IMR-90 (cell line): ENCODE results near the gene RRP1B. TPM values are rescaled to one million over a fixed set of nuclear protein-coding genes. Genes with fewer than 3 reads are reported as not detected.

ENCODE experiments used
- ATAC-seq: fragments of 200-7000 bp; cut with Tn5 transposase; 2 replicates; pipeline ENCODE4 v1.9.1; 2020; ENCODE audit warnings: low read depth, mild to moderate bottlenecking, moderate library complexity
- BruUV-seq: library from RNA; stranded (reverse); fragments of 400-500 nt; replicated peaks from 2 replicates; lab custom pipeline; 2021; lab: Mats Ljungman, UMichigan
- CTCF ChIA-PET: fragments of 300-600 bp; formaldehyde crosslinking; extraction: SDS; loops from one replicate; lab custom pipeline; 2021; ENCODE audit warnings: antibody characterized with exemption; lab: Yijun Ruan, JAX
- POLR2A ChIA-PET: fragments of 300-600 bp; sonication (Branson Sonifier 250); formaldehyde crosslinking; loops from one replicate; lab custom pipeline; 2022; ENCODE audit warnings: antibody characterized with exemption; ENCODE audit not compliant: unreplicated experiment; lab: Charles Lee
- DNase-seq: peaks from one replicate; pipeline ENCODE4 v3.0.0; 2013
- H2AFZ ChIP-seq: replicated peaks from 2 replicates; pipeline ENCODE3; 2013; ENCODE audit warnings: low read length, mild to moderate bottlenecking; ENCODE audit not compliant: poor library complexity
- H2AK5ac ChIP-seq: 2 replicates; pipeline ENCODE4 v1.6.1; 2013; ENCODE audit warnings: low read depth, low read length, inconsistent platforms
- H2AK9ac ChIP-seq: replicated peaks from 2 replicates; pipeline ENCODE3; 2013; ENCODE audit warnings: mild to moderate bottlenecking, low read depth, low read length, moderate library complexity; ENCODE audit not compliant: poor library complexity
- H2BK120ac ChIP-seq: 2 replicates; pipeline ENCODE4 v1.6.1; 2013; ENCODE audit warnings: low read depth, low read length, inconsistent platforms
- H2BK15ac ChIP-seq: 3 replicates; pipeline ENCODE4 v1.6.1; 2013; ENCODE audit warnings: low read depth, low read length, inconsistent platforms
- H2BK20ac ChIP-seq: 2 replicates; pipeline ENCODE4 v1.6.1; 2013; ENCODE audit warnings: low read depth, mild to moderate bottlenecking, inconsistent platforms, low read length, moderate library complexity
- H2BK5ac ChIP-seq: 2 replicates; pipeline ENCODE4 v1.6.1; 2013; ENCODE audit warnings: mild to moderate bottlenecking, low read depth, low read length, inconsistent platforms; ENCODE audit not compliant: poor library complexity, severe bottlenecking
- H3K14ac ChIP-seq: replicated peaks from 2 replicates; pipeline ENCODE4 v1.6.1; 2013; ENCODE audit warnings: low read depth, low read length, inconsistent platforms
- H3K18ac ChIP-seq: 2 replicates; pipeline ENCODE4 v1.6.1; 2013; ENCODE audit warnings: low read depth, low read length, control low read depth
- H3K23ac ChIP-seq: 2 replicates; pipeline ENCODE4 v1.6.1; 2013; ENCODE audit warnings: low read depth, low read length, inconsistent platforms
- H3K27ac ChIP-seq: 2 replicates; pipeline ENCODE4 v1.5.1; 2013; ENCODE audit warnings: mild to moderate bottlenecking, control low read depth, low read length; ENCODE audit not compliant: insufficient read depth
- H3K27me3 ChIP-seq: 2 replicates; pipeline ENCODE4 v1.6.1; 2013; ENCODE audit warnings: low read length; ENCODE audit not compliant: control insufficient read depth, insufficient read depth
- H3K36me3 ChIP-seq: 2 replicates; pipeline ENCODE4 v1.6.1; 2013; ENCODE audit warnings: low read length, mixed read lengths; ENCODE audit not compliant: control insufficient read depth, insufficient read depth
- H3K4ac ChIP-seq: 2 replicates; pipeline ENCODE4 v1.6.1; 2013; ENCODE audit warnings: low read depth, low read length, inconsistent platforms
- H3K4me1 ChIP-seq: 2 replicates; pipeline ENCODE4 v1.6.1; 2013; ENCODE audit warnings: low read length, mixed read lengths; ENCODE audit not compliant: control insufficient read depth, insufficient read depth
- H3K4me2 ChIP-seq: 2 replicates; pipeline ENCODE4 v1.6.1; 2013; ENCODE audit warnings: low read depth, mild to moderate bottlenecking, control low read depth, low read length, moderate library complexity
- H3K4me3 ChIP-seq: 2 replicates; pipeline ENCODE4 v1.5.1; 2013; ENCODE audit warnings: low read depth, mild to moderate bottlenecking, control low read depth, low read length, moderate library complexity; ENCODE audit not compliant: insufficient read depth
- H3K56ac ChIP-seq: 2 replicates; pipeline ENCODE4 v1.6.1; 2013; ENCODE audit warnings: low read length, inconsistent platforms; ENCODE audit not compliant: insufficient read depth; ENCODE audit errors: extremely low read depth
- H3K79me1 ChIP-seq, 2 experiments: 2 replicates each; pipeline ENCODE4 v1.6.1; 2013; ENCODE audit warnings: low read length in 2 of 2, inconsistent platforms in 1 of 2, low read depth in 1 of 2
- H3K9ac ChIP-seq: 2 replicates; pipeline ENCODE4 v1.6.1; 2013; ENCODE audit warnings: low read depth, low read length, control low read depth
- H3K9me1 ChIP-seq: 2 replicates; pipeline ENCODE4 v1.6.1; 2013; ENCODE audit warnings: low read length, inconsistent platforms; ENCODE audit not compliant: insufficient read depth
- H3K9me3 ChIP-seq: 2 replicates; pipeline ENCODE4 v1.6.1; 2013; ENCODE audit warnings: low read length; ENCODE audit not compliant: control insufficient read depth, insufficient read depth
- H4K20me1 ChIP-seq: 2 replicates; pipeline ENCODE4 v1.6.1; 2013; ENCODE audit warnings: low read length, inconsistent platforms; ENCODE audit not compliant: insufficient read depth
- H4K5ac ChIP-seq: 2 replicates; pipeline ENCODE4 v1.6.1; 2013; ENCODE audit warnings: mild to moderate bottlenecking, low read depth, low read length, control low read depth
- H4K8ac ChIP-seq, 2 experiments: 2 replicates each; pipeline ENCODE4 v1.6.1; 2013; ENCODE audit warnings: low read depth in 2 of 2, low read length in 2 of 2, control low read depth in 1 of 2, inconsistent platforms in 1 of 2
- H4K91ac ChIP-seq: 2 replicates; pipeline ENCODE4 v1.6.1; 2013; ENCODE audit warnings: low read depth, low read length, inconsistent platforms; ENCODE audit not compliant: insufficient read depth
- CEBPB ChIP-seq: IDR thresholded peaks from 2 replicates; pipeline ENCODE4 v1.6.1; 2012; ENCODE audit warnings: low read depth, low read length, improper control_type of control experiment
- MAFK ChIP-seq: IDR thresholded peaks from 2 replicates; pipeline ENCODE4 v1.6.1; 2012; ENCODE audit warnings: low read depth, low read length, improper control_type of control experiment
- MAZ ChIP-seq: IDR thresholded peaks from 2 replicates; pipeline ENCODE4 v1.6.1; 2012; ENCODE audit warnings: low read depth, mild to moderate bottlenecking, low read length, improper control_type of control experiment, moderate library complexity, borderline replicate concordance
- NFE2L2 ChIP-seq: fragments of 150-350 bp; IDR thresholded peaks from 2 replicates; pipeline ENCODE4 v1.6.1; 2016; ENCODE audit warnings: low read depth, mild to moderate bottlenecking, low read length
- POLR2A ChIP-seq: IDR thresholded peaks from 2 replicates; pipeline ENCODE4 v1.6.1; 2012; ENCODE audit warnings: mild to moderate bottlenecking, low read depth, low read length
- RCOR1 ChIP-seq: IDR thresholded peaks from 2 replicates; pipeline ENCODE4 v1.6.1; 2012; ENCODE audit warnings: mild to moderate bottlenecking, low read length, improper control_type of control experiment; ENCODE audit not compliant: insufficient replicate concordance
- RFX5 ChIP-seq: IDR thresholded peaks from 2 replicates; pipeline ENCODE4 v1.8.0; 2012; ENCODE audit warnings: low read depth, mild to moderate bottlenecking, low read length, moderate library complexity
- SMC3 ChIP-seq: fragments of 150-350 bp; IDR thresholded peaks from 2 replicates; pipeline ENCODE4 v1.6.1; 2016; ENCODE audit warnings: low read depth, mild to moderate bottlenecking, antibody characterized with exemption, low read length, moderate library complexity
- WGBS, 2 experiments: methylation state at CpG; one replicate each; pipeline versions ENCODE4 v1.1.5 to v1.1.7; 2013; ENCODE audit warnings: missing lambda C conversion rate in 2 of 2; ENCODE audit not compliant: insufficient read length in 1 of 2; ENCODE audit errors: extremely low coverage in 2 of 2; 5-methylcytosine and 5-hydroxymethylcytosine counted together
- dilution Hi-C: fragments of 300-500 bp; cut with HindIII; formaldehyde crosslinking; loops from one replicate; pipeline ENCODE4 v1.14.3; 2018; ENCODE audit warnings: low sequenced_read_pairs; ENCODE audit not compliant: unreplicated experiment
- in situ Hi-C: fragments of 300-500 bp; cut with MboI; formaldehyde crosslinking; loops from 3 replicates; pipeline ENCODE4 v1.14.3; 2019; ENCODE audit warnings: low sequenced_read_pairs, inconsistent platforms, mixed read lengths
- intact Hi-C: fragments of 100-400 bp; cut with micrococcal nuclease; formaldehyde crosslinking; loops from 2 replicates; pipeline ENCODE4 v1.10.0; 2022
- polyA plus RNA-seq, 3 experiments: library from polyadenylated mRNA; depleted of rRNA; stranded (reverse); fragments of >200 nt; gene quantifications; 2 replicates each; pipeline ENCODE4 v1.2.3, GENCODE V29; 2012; ENCODE audit warnings: low replicate concordance in 1 of 3
- total RNA-seq: library from RNA; depleted of rRNA; stranded (reverse); fragments of >200 nt; gene quantifications from 2 replicates; pipeline ENCODE4 v1.2.3, GENCODE V29; 2012
- TF ChIP-seq, protein P1 (sequence below): conservative IDR thresholded peaks from 2 replicates; pipeline ENCODE4 v1.5.1; 2012; ENCODE audit warnings: mild to moderate bottlenecking, low read depth, low read length, improper control_type of control experiment
- TF ChIP-seq, protein P2 (sequence below): fragments of 150-350 bp; IDR thresholded peaks from 2 replicates; pipeline ENCODE4 v1.6.1; 2016; ENCODE audit warnings: low read depth, mild to moderate bottlenecking, low read length, moderate library complexity, borderline replicate concordance

Gene RRP1B
- total and polyA plus RNA-seq, 2 of the 4 experiments (the other 2 are of a cell fraction), result 11.1 to 16.1 TPM

DNA sequence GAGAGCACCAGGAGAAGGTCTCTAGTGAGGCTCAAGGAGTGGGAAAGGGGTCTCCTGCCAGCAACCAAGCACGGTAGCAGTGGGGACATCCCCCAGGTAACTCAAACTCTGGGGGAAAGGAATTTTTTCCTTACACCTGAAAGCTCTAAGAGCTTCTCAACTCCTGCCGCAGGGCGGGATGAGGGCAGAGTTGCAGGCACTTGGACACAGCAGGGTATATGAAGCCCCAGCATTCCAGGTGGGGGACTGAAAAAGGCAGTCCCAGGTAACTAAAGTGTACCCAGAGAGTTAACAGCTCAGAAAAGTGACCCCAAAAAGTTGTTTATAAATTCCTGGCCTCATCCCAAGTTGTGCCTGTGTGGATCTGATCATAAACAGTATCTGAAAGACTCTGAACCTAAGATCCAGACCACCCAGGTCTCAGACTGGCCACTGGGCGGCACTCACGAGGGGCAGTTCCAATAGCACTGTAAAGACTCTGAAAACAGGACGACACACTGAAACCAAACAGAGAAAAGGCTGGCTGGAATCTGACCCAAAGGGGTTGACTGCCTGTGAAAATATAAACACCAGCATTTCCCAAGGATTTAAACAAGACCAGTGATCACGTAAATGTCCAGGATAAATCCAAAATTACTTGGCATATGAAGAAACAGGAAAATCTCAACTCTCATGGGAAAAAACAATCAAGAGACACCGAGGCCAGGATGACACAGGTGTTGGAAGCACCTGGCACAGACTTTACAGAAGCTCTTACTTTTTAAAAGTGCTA lies 47.6 kb upstream of the RRP1B start (continued):
- no peak; the same call in 1 of the 2 replicates for TF ChIP-seq NFE2L2

DNA sequence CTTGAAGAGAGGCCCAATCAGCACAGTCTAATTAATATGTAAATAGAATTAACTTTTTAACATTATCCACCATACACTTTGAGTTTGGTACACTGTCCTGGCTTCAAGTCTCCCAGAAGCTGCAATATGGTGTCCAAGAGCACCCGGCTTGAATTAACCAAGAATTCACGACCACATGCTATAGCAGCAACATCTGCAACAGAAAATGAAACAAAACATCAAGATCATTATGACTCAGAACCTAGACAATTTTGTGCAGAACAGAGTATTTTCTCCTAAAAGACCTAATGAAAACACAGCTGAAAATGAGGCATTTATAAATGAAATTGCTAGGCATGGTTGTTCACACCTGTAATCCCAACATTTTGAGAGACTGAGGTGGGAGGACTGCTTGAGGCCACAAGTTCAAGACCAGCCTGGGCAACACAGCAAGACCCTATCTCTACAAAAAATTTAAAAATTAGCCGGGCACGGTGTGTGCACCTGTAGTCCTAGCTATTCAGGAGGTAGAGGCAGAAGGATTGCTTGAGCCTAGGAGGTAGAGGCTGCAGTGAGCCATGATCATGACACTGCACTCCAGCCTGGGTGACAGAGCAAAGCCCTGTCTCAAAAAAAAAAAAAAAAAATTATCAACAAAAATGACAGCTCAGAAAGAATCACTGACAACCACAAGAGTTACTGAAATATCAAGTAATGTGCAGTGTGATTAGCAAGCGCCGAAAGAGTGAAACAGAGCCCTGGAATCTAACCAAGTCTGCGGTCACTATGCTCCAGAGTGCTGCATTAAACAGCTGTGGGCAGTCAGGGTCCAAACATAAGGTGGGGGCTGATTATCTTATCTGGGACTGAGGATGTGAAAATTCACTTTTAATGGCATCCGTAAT lies 45.4 kb upstream of the RRP1B start:
- Histone ChIP-seq H3K79me1 (no peaks in the 10 kb centered on the region), H3K4me2 (no peak overlapping the region), H3K9me3 (no peaks in the 10 kb centered on the region), H2BK5ac (no peak overlapping the region), H3K27ac (no peak overlapping the region), H3K4me3 (no peak overlapping the region), H3K36me3 (no peaks in the 10 kb centered on the region), H3K4ac (0 out of 2 replicates have a peak overlapping the region, but pooled peaks have one; percentile 15), H4K91ac (0 out of 2 replicates have a peak overlapping the region, but pooled peaks have one; percentile 2), H2AK9ac (no peak overlapping the region), H3K18ac (0 out of 2 replicates have a peak overlapping the region, but pooled peaks have one; percentile 1), H3K23ac (no peak overlapping the region), H3K56ac (no peak overlapping the region), H2AK5ac (no peak overlapping the region), H3K9ac (no peak overlapping the region), H4K8ac (no peak overlapping the region), H2BK120ac (0 out of 2 replicates have a peak overlapping the region, but pooled peaks have one; percentile 6), H3K4me1 (peaks cover 19% of the 10 kb centered on the region), H3K27me3 (no peaks in the 10 kb centered on the region), H2BK20ac (no peak overlapping the region; the same call in 1 of the 2 replicates), H4K5ac (no peak overlapping the region), H2BK15ac (no peak overlapping the region), H3K14ac (no peak overlapping the region), H3K9me1 (peaks cover 5% of the 10 kb centered on the region; the same call in 1 of the 2 replicates), H2AFZ (no peak overlapping the region), H4K20me1 (no peaks in the 10 kb centered on the region)
- ATAC-seq (peak; percentile 22), DNase-seq (peak; percentile 82)
- 79% methylated on average over 2 of the region's 8 CpGs; no CpG with 5 or more reads in 1 of the 2 experiments for WGBS, 2 experiments
- dilution Hi-C loops, result no loop called here
- in situ Hi-C loops, result no loop called here
- BruUV-seq, result no TSS peak
- ChIA-PET POLR2A (no interaction called here), CTCF (interaction anchor here (0.7 to 1.4 kb wide), 2 partner anchors 20 to 32 kb away, joined by 3 to 6 read pairs; no protein-coding TSS in a partner anchor)
- intact Hi-C loops, result loop anchor here (1.0 kb wide), 1 partner anchor 12 kb away; no protein-coding TSS in a partner anchor
- TF ChIP-seq MAZ (no peak), NFE2L2 (no peak), RFX5 (no peak), CEBPB (no peak), RCOR1 (no peak), POLR2A (no peak), MAFK (no peak), SMC3 (no peak)
- TF ChIP-seq, protein P1, sequence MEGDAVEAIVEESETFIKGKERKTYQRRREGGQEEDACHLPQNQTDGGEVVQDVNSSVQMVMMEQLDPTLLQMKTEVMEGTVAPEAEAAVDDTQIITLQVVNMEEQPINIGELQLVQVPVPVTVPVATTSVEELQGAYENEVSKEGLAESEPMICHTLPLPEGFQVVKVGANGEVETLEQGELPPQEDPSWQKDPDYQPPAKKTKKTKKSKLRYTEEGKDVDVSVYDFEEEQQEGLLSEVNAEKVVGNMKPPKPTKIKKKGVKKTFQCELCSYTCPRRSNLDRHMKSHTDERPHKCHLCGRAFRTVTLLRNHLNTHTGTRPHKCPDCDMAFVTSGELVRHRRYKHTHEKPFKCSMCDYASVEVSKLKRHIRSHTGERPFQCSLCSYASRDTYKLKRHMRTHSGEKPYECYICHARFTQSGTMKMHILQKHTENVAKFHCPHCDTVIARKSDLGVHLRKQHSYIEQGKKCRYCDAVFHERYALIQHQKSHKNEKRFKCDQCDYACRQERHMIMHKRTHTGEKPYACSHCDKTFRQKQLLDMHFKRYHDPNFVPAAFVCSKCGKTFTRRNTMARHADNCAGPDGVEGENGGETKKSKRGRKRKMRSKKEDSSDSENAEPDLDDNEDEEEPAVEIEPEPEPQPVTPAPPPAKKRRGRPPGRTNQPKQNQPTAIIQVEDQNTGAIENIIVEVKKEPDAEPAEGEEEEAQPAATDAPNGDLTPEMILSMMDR, result no peak
- TF ChIP-seq, protein P2, sequence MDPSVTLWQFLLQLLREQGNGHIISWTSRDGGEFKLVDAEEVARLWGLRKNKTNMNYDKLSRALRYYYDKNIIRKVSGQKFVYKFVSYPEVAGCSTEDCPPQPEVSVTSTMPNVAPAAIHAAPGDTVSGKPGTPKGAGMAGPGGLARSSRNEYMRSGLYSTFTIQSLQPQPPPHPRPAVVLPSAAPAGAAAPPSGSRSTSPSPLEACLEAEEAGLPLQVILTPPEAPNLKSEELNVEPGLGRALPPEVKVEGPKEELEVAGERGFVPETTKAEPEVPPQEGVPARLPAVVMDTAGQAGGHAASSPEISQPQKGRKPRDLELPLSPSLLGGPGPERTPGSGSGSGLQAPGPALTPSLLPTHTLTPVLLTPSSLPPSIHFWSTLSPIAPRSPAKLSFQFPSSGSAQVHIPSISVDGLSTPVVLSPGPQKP, result no peak
